H1 (cell line): ENCODE measurements around the gene STRADB. TPM values are rescaled to one million over a fixed set of nuclear protein-coding genes. Genes with fewer than 3 reads are reported as not detected.

ENCODE experiments used
- BACH1 ChIP-seq: IDR thresholded peaks from 2 replicates; pipeline ENCODE4 v1.6.1; 2012; ENCODE audit warnings: low read length, improper control_type of control experiment
- BRCA1 ChIP-seq: IDR thresholded peaks from 2 replicates; pipeline ENCODE4 v1.6.1; 2012; ENCODE audit warnings: low read depth, low read length, improper control_type of control experiment
- CTBP2 ChIP-seq: IDR thresholded peaks from 2 replicates; pipeline ENCODE4 v1.7.0; 2011; ENCODE audit warnings: borderline replicate concordance, mild to moderate bottlenecking, moderate library complexity, mixed read lengths, low read length; ENCODE audit not compliant: insufficient read depth, insufficient read length
- EZH2 ChIP-seq: fragments of 200-600 bp; sonication (generic); IDR thresholded peaks from 2 replicates; pipeline ENCODE4 v1.7.1; 2012; ENCODE audit warnings: low read depth, mild to moderate bottlenecking, moderate library complexity, low read length, inconsistent platforms; ENCODE audit not compliant: severe bottlenecking
- KDM5A ChIP-seq: fragments of 200-600 bp; IDR thresholded peaks from 2 replicates; pipeline ENCODE4 v1.7.1; 2012; ENCODE audit warnings: mild to moderate bottlenecking, low read length, inconsistent platforms, mixed read lengths
- PHF8 ChIP-seq: fragments of 200-600 bp; sonication (generic); conservative IDR thresholded peaks from 2 replicates; pipeline ENCODE4 v1.7.1; 2012; ENCODE audit warnings: low read depth, mild to moderate bottlenecking, inconsistent platforms, low read length, moderate library complexity
- TAF1 ChIP-seq: IDR thresholded peaks from 2 replicates; pipeline ENCODE4 v1.6.1; 2011; ENCODE audit warnings: mild to moderate bottlenecking, low read depth, low read length
- polyA plus RNA-seq, 7 experiments: library from polyadenylated mRNA; depleted of rRNA in 3 of 7; stranded (reverse) in 5 of 7; unstranded in 2 of 7; fragments of >200 nt in 5 of 7; fragments of 200-250 nt in 2 of 7; gene quantifications; 1 replicate in 5 of 7; 2 replicates in 1 of 7; 4 replicates in 1 of 7; pipeline versions ENCODE4 v1.2.1 to v1.2.3, GENCODE V29; 2011 to 2013; ENCODE audit warnings: missing spikeins in 2 of 7, mixed read lengths in 2 of 7
- total RNA-seq: library from RNA; stranded (reverse); fragmentation: NEBNext Ultra II Directional; extraction: Animal tissue kit (Norgen Biotek cat#: 25700); gene quantifications from 2 replicates; pipeline ENCODE4 v1.2.1, GENCODE V29; 2021
- TF ChIP-seq, protein P1 (sequence below): fragments of 300-600 bp; sonication (generic); IDR thresholded peaks from 2 replicates; pipeline ENCODE4 v1.7.1; 2012; ENCODE audit warnings: low read length, moderate library complexity, mild to moderate bottlenecking, inconsistent platforms; ENCODE audit not compliant: insufficient replicate concordance
- TF ChIP-seq, protein P2 (sequence below): IDR thresholded peaks from 2 replicates; pipeline ENCODE4 v1.6.1; 2012; ENCODE audit warnings: low read length, inconsistent platforms

The STRADB gene
- total and polyA plus RNA-seq, 2 of the 8 experiments (the other 6 are each of a cell fraction or from before 2014, with no cell fraction given), result 20.9 to 34.9 TPM

DNA sequence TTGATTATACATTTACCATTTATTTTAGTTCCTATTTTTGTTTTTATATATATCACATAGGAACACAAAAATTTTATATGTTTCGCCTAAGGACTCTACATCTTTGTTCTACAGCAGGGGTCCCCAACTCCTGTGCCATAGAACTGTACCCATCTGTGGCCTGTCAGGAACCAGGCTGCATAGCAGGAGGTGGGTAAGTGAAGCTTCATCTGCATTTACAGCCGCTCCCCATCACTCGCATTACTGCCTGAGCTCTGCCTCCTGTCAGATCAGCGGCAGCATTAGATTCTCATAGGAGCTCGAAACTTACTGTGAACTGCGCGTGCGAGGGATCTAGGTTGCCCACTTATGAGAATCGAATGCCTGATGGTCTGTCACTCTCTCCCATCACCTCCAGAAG lies 25.6 kb upstream of the STRADB start (continued):
- TF ChIP-seq, protein P1, sequence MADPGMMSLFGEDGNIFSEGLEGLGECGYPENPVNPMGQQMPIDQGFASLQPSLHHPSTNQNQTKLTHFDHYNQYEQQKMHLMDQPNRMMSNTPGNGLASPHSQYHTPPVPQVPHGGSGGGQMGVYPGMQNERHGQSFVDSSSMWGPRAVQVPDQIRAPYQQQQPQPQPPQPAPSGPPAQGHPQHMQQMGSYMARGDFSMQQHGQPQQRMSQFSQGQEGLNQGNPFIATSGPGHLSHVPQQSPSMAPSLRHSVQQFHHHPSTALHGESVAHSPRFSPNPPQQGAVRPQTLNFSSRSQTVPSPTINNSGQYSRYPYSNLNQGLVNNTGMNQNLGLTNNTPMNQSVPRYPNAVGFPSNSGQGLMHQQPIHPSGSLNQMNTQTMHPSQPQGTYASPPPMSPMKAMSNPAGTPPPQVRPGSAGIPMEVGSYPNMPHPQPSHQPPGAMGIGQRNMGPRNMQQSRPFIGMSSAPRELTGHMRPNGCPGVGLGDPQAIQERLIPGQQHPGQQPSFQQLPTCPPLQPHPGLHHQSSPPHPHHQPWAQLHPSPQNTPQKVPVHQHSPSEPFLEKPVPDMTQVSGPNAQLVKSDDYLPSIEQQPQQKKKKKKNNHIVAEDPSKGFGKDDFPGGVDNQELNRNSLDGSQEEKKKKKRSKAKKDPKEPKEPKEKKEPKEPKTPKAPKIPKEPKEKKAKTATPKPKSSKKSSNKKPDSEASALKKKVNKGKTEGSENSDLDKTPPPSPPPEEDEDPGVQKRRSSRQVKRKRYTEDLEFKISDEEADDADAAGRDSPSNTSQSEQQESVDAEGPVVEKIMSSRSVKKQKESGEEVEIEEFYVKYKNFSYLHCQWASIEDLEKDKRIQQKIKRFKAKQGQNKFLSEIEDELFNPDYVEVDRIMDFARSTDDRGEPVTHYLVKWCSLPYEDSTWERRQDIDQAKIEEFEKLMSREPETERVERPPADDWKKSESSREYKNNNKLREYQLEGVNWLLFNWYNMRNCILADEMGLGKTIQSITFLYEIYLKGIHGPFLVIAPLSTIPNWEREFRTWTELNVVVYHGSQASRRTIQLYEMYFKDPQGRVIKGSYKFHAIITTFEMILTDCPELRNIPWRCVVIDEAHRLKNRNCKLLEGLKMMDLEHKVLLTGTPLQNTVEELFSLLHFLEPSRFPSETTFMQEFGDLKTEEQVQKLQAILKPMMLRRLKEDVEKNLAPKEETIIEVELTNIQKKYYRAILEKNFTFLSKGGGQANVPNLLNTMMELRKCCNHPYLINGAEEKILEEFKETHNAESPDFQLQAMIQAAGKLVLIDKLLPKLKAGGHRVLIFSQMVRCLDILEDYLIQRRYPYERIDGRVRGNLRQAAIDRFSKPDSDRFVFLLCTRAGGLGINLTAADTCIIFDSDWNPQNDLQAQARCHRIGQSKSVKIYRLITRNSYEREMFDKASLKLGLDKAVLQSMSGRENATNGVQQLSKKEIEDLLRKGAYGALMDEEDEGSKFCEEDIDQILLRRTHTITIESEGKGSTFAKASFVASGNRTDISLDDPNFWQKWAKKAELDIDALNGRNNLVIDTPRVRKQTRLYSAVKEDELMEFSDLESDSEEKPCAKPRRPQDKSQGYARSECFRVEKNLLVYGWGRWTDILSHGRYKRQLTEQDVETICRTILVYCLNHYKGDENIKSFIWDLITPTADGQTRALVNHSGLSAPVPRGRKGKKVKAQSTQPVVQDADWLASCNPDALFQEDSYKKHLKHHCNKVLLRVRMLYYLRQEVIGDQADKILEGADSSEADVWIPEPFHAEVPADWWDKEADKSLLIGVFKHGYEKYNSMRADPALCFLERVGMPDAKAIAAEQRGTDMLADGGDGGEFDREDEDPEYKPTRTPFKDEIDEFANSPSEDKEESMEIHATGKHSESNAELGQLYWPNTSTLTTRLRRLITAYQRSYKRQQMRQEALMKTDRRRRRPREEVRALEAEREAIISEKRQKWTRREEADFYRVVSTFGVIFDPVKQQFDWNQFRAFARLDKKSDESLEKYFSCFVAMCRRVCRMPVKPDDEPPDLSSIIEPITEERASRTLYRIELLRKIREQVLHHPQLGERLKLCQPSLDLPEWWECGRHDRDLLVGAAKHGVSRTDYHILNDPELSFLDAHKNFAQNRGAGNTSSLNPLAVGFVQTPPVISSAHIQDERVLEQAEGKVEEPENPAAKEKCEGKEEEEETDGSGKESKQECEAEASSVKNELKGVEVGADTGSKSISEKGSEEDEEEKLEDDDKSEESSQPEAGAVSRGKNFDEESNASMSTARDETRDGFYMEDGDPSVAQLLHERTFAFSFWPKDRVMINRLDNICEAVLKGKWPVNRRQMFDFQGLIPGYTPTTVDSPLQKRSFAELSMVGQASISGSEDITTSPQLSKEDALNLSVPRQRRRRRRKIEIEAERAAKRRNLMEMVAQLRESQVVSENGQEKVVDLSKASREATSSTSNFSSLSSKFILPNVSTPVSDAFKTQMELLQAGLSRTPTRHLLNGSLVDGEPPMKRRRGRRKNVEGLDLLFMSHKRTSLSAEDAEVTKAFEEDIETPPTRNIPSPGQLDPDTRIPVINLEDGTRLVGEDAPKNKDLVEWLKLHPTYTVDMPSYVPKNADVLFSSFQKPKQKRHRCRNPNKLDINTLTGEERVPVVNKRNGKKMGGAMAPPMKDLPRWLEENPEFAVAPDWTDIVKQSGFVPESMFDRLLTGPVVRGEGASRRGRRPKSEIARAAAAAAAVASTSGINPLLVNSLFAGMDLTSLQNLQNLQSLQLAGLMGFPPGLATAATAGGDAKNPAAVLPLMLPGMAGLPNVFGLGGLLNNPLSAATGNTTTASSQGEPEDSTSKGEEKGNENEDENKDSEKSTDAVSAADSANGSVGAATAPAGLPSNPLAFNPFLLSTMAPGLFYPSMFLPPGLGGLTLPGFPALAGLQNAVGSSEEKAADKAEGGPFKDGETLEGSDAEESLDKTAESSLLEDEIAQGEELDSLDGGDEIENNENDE, result no peak
- no peak for TF ChIP-seq BRCA1
- no peak for TF ChIP-seq BACH1
- no peak for TF ChIP-seq KDM5A
- no peak for TF ChIP-seq EZH2
- TF ChIP-seq CTBP2, result no peak
- TF ChIP-seq TAF1, result no peak
- TF ChIP-seq, protein P2, sequence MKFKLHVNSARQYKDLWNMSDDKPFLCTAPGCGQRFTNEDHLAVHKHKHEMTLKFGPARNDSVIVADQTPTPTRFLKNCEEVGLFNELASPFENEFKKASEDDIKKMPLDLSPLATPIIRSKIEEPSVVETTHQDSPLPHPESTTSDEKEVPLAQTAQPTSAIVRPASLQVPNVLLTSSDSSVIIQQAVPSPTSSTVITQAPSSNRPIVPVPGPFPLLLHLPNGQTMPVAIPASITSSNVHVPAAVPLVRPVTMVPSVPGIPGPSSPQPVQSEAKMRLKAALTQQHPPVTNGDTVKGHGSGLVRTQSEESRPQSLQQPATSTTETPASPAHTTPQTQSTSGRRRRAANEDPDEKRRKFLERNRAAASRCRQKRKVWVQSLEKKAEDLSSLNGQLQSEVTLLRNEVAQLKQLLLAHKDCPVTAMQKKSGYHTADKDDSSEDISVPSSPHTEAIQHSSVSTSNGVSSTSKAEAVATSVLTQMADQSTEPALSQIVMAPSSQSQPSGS, result no peak
- TF ChIP-seq PHF8, result no peak
